HG02870 (cell line): ENCODE results near the gene KCNS1.
"Not testable (repeated sequence)": the region's sequence is repeated elsewhere in the genome, so short reads cannot be mapped to it uniquely, and the experiment has no call there.

Experiments
- ATAC-seq: cut with Tn5 transposase; IDR thresholded peaks from one replicate; pipeline ENCODE4 v1.9.1; 2021; ENCODE audit warnings: mild to moderate bottlenecking, moderate library complexity; ENCODE audit not compliant: unreplicated experiment

The KCNS1 gene

DNA sequence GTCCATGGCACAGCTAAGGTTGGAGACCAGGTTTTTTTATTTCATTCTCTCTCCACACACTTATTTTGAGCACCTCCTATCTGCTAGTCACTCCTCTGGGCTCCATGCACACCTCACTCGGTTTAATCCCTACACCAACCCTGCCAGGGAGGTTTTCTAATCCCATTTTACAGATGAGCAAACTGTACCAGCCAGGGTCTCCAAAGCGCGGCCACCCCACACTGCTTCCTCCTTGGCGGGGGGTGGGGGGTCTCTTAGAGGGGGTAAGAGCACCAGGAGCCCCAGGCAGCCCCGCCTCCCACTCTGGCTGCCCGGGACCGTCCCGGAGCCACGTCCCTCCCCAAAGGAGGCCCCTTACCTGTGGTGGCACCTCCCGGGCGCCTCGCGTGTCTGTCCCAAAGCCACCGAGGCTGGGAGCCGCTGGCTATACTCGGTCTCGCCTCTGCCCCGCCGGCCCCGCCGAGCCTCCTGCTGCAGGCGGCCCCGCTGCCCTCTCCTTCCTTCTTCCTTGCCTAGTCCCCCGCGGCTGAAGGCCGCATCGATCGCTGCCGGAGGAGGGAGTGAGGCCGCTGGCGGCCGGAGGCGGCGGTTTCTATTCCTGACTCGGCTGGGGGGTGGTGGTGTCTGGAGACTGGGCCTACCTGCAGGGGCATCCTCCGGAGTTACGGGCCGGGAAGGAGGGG lies at the start of gene KCNS1:
Gene KCNS1 (minus strand): TSS at position 565 of the 683 bp plus-strand sequence. CDS start 1,891 bp downstream, outside the sequence.
- no peak for ATAC-seq

- no peak for ATAC-seq
These were observed 48.1 kb upstream of the KCNS1 start for GRCh38 chr20:45149062-45149461.

DNA sequence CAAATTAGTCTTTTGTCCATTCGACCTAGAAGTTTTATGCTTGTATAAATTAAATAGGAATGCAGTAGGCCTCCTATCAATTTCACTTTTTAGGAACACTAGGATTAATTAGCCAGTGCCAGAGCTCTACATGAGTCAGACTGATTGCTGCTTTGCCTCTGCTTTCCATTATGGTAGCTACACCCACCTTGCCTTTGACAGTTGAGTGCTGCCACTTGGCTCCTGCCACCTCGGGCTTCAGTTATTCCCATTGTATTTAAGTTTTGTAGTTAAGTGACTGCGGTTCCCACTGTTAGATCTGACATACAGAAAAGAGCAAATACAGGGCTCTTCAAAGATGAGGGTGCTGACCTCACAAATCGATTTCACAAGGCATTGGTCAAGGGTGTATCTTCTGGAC lies 39.9 kb upstream of the KCNS1 start:
- ATAC-seq = no peak

DNA sequence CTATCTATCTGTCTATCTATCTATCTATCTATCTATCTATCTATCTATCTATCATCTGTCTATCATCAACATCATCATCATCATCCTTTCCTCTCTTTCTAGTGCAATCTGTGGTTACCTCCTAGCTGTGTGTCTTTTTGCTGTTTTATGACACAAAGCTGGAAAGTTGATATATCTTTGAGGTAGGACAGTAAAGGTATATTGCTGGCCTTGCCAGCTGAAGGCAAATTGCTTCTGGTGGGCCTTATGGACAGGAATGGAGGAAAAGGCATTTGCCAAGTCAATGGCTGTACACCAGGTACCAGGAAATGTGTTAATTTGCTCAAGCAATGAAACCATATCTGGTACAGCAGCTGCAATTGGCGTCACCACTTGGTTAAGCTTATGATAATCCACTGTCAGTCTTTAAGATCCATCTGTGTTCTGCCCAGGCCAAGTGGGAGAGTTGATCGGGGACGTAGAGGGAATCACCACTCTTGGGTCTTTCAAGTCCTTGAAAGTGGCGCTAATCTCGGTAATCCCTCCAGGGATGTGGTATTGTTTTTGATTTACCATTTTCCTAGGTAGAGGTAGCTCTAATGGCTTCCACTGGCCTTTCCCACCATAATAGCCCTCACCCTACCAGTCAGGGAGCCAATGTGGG lies 38.9 kb upstream of the KCNS1 start:
- not testable (repeated sequence) for ATAC-seq

DNA sequence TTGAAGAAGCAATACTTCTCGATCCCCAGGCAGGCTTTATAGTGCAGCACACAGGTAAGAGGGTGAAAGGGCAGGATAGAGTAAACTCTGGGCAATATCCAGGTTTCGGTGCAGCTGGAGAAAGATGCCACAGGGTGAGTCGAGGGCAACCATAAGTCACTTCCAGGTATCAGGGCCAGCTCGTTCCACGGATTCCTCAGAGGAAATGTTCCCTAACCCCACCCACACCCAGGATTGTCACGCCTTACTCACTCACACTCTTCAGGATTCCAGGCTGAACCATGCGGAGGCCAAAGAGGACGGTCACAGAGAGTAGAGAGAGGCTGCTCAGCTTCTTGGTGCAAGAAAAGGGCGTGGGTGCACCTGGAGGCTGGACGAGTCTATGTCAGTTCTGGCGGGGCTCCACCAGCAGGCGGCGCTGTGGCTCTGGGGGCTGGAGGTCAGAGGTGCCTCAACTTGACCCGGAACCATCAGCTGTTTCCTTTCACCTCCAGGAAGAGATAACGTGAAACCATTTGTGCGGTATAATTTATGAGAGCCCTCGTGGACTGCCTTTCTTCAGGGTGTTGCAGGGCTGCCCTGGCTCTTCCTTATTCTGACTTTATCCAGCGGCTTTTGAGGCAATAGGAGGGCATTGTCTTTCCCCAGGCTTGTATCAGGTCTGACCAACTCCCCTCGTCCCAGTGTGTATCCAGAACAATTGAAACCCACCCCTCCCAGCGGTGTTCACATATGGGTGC lies 37.8 kb upstream of the KCNS1 start:
- no peak for ATAC-seq

GRCh38 chr20:45136911-45137310 lies 36.0 kb upstream of the KCNS1 start:
- ATAC-seq = no peak

GRCh38 chr20:45128099-45128498 lies 27.2 kb upstream of the KCNS1 start:
- ATAC-seq = no peak

GRCh38 chr20:45124365-45124764 lies 23.4 kb upstream of the KCNS1 start, which contains the start of gene WFDC12:
Gene WFDC12, minus strand, starts transcription at chr20:45124465. Its CDS starts 18 bp downstream, at chr20:45124447.
- ATAC-seq = no peak

DNA sequence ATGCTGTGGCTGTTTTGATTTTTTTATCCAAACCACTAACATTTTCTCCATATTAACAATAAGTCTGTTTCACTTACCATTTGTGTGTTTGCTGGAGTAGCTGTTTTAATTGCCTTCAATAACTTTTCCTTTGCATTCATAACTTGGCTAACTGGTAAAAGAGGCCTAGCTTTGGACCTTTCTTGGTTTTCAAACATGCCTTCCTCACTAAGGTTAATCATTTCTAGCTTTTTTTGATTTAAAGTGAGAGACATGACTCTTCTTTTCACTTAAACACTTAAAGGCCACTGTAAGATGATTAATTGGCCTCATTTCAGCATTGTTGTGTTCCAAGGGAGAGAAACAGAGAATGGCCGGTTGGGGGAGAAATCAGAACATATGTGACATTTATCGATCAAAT lies 20.5 kb upstream of the KCNS1 start:
- ATAC-seq = no peak

DNA sequence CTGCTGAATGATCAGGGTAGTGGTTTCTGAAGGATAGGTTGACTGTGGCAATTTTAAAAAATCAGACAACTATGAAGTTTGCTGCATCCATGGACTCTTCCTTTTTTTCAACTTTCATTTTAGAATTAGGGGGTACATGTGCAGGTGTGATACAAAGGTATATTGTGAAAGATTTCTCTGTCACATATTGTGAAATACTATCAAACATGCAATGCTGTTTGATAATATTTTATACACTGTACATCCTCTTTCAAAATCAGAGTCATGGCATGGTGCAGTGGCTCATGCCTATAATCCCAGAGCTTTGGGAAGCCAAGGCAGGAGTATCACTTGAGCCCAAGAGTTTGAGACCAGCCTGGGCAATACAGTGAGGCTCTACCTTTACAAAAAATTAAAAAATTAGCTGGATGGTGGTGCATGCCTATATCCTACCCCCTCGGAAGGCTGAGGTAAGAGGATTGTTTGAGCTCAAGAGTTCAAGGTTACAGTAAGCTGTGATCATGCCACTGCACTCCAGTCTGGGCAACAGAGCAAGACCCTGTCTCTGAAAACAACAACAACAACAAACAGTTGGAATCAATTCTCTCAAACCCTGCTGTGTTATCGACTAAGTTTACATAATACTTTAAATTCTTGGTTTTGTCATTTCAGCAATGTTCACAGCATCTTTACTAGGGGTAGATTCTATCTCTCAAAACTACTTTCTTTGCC lies 18.8 kb upstream of the KCNS1 start:
- ATAC-seq = no peak

GRCh38 chr20:45118028-45118427 lies 17.1 kb upstream of the KCNS1 start:
- ATAC-seq = no peak

DNA sequence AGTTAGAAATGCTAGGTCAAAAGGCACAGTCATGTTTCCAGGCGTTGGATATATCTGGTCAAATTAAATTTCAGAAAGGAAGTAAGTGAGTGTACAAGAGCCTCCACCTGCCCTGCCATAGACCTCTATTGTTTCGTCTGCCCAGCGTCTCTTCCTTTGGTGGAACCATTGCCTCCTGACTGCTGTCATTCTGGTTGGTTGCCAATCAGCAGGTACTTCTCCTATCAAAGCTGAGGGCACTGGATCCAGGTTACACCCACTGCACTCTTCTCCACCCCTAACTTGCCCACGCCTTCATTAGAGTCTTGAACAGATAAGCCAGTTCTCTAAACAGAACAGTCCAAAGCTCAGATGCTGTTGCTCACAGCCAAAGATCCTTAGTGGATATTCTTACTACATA lies 16.7 kb upstream of the KCNS1 start:
- no peak for ATAC-seq

DNA sequence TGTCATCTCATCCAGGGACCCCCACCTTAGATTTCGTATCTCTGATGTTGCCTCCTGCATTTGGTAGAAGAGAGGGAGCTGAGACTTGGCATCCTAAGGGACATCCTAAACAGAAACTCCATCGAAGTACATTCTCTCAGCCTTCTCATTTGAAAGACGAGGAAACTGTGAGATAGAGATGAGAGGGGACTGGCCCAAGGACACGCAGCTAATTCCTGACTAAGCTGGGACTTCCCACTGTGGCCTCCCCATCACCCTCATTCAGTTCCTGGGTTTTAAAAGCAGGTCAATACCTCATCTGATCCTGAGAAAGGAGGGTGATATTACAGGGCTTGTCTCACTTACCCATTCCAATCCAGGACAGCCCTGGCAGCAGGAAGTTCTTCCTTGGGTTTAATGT lies 14.9 kb upstream of the KCNS1 start:
- ATAC-seq = no peak

DNA sequence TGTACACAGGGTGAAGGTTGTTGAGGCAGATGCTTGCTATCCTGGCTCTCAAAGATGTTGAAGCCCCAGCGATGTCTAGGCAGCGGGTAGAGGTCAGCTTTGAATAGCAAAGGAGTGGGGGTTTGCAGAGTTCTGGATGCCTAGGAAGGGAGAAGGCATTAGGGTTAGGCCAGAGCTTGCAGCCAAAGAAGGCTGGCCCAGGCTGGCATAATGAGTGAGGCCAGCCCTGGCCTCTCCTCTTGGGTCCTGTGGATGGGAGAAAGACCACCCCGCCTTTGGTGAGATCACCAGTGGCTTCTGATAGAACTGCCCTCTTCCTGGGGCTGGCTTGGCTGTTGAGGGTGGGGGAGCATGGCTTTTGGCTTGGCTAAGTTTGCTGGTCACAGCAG lies 14.5 kb upstream of the KCNS1 start:
- no peak for ATAC-seq

DNA sequence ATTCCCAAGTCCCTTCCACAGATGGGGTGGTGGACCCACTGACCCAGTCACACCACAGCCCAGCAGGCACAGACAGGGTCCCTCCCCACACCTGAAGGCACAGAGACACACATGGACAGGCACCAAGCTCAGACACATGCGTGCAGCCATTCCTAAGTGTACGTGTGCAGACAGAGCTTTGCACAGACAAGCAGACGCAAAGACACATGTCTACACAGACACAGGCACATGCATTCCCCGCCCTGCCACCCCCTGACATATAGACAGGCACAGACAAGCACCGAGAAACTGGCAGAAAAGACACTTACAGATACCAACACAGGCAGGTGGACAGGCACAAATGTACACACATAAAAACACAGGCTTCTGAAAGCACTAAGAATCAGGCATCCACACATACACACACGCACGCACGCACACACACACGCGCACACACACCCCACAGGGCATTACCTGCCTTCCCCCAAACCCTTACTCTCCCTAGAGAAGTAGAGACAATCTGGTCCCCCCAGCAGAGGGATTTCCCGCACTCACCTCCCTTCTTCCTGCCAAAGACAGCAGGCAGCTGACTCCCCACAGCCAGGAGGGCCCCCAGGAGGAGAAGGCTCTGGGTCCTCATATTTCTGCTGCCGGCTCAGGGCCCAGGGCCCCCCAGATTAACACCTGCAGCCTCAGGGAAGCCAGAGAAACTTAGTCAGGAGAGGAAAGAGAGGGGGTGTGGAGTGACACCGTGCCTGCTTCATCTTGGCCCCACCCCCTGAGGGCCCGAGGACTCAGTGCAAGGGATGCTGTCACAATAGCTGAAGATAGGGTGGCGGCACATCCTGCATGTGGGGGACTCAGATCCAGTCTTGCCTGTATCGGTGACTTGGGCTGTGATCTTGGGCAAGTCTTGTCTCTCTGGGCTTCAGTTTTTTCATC lies 13.8 kb upstream of the KCNS1 start, which contains the start of gene WFDC5:
Gene WFDC5 (minus strand): TSS at position 710 of the 921 bp plus-strand sequence. CDS start 91 bp downstream, at position 619.
- ATAC-seq = no peak

- ATAC-seq = no peak
These were observed 12.9 kb upstream of the KCNS1 start for GRCh38 chr20:45113865-45114264.

- no peak for ATAC-seq
These were observed 11.8 kb upstream of the KCNS1 start for GRCh38 chr20:45112754-45113153.

- ATAC-seq = no peak
These were observed 11.0 kb upstream of the KCNS1 start for GRCh38 chr20:45111799-45112471.

GRCh38 chr20:45111285-45111684 lies 10.4 kb upstream of the KCNS1 start:
- no peak for ATAC-seq

- ATAC-seq = no peak
These were observed 9.4 kb upstream of the KCNS1 start for GRCh38 chr20:45110301-45110700.
